Neural cell (in vitro differentiated cells): ENCODE data around the gene UBAC2. TPM values are rescaled to one million over a fixed set of nuclear protein-coding genes. Genes with fewer than 3 reads are reported as not detected.

ENCODE experiments used
- H2AFZ ChIP-seq: fragments of 200-600, 300-800 bp; sonication (generic), shearing (Covaris generic); 2 replicates; pipeline ENCODE4 v1.6.0; 2014; ENCODE audit warnings: low read depth, mild to moderate bottlenecking, antibody characterized with exemption, low read length, moderate library complexity
- H3F3A ChIP-seq: fragments of 200-600 bp; shearing (Covaris generic); 2 replicates; pipeline ENCODE4 v1.6.1; 2016; ENCODE audit warnings: mild to moderate bottlenecking, moderate library complexity, mixed read lengths, antibody characterized with exemption, low read length; ENCODE audit not compliant: insufficient read depth, poor library complexity, severe bottlenecking
- H3K27ac ChIP-seq: fragments of 200-600, 300-800 bp; sonication (generic), shearing (Covaris generic); 2 replicates; pipeline ENCODE4 v1.5.1; 2014; ENCODE audit warnings: mild to moderate bottlenecking, low read length, moderate library complexity
- H3K27me3 ChIP-seq: fragments of 300-800, 200-600 bp; sonication (generic), shearing (Covaris generic); 2 replicates; pipeline ENCODE4 v1.6.0; 2014; ENCODE audit warnings: mild to moderate bottlenecking, low read depth, low read length, moderate library complexity; ENCODE audit not compliant: insufficient read depth
- H3K36me3 ChIP-seq: fragments of 300-800, 200-600 bp; sonication (generic), shearing (Covaris generic); 2 replicates; pipeline ENCODE4 v1.5.1; 2014; ENCODE audit warnings: mild to moderate bottlenecking, antibody characterized with exemption, low read length, moderate library complexity; ENCODE audit not compliant: insufficient read depth
- H3K4me2 ChIP-seq: fragments of 300-800, 200-600 bp; sonication (generic), shearing (Covaris generic); 2 replicates; pipeline ENCODE4 v1.6.0; 2014; ENCODE audit warnings: mild to moderate bottlenecking, low read length
- H3K4me3 ChIP-seq: fragments of 300-800, 200-600 bp; sonication (generic), shearing (Covaris generic); 2 replicates; pipeline ENCODE4 v1.5.1; 2014; ENCODE audit warnings: mild to moderate bottlenecking, low read length, moderate library complexity
- H3K79me2 ChIP-seq: fragments of 200-600 bp; shearing (Covaris generic); replicated peaks from 2 replicates; pipeline ENCODE4 v1.6.0; 2014; ENCODE audit warnings: mild to moderate bottlenecking, low read length, moderate library complexity; ENCODE audit not compliant: insufficient read depth
- H3K9ac ChIP-seq: fragments of 300-800, 200-600 bp; sonication (generic), shearing (Covaris generic); 2 replicates; pipeline ENCODE4 v1.6.1; 2016; ENCODE audit warnings: mild to moderate bottlenecking, low read length, mixed read lengths
- H3K9me2 ChIP-seq: fragments of 200-600 bp; shearing (Covaris generic); 2 replicates; pipeline ENCODE4 v1.6.1; 2016; ENCODE audit warnings: mild to moderate bottlenecking, low read length, mixed read lengths; ENCODE audit not compliant: insufficient read depth
- H3K9me3 ChIP-seq: fragments of 200-600, 300-800 bp; sonication (generic), shearing (Covaris generic); 2 replicates; pipeline ENCODE4 v1.6.1; 2016; ENCODE audit warnings: mild to moderate bottlenecking, mixed run types, low read length, moderate library complexity, mixed read lengths
- H4K20me1 ChIP-seq: fragments of 200-600 bp; shearing (Covaris generic); 2 replicates; pipeline ENCODE4 v1.6.1; 2016; ENCODE audit warnings: mild to moderate bottlenecking, mixed run types; ENCODE audit not compliant: insufficient read depth
- CTCF ChIP-seq: fragments of 450-650 bp; IDR thresholded peaks from 2 replicates; pipeline ENCODE4 v1.5.1; 2014; ENCODE audit warnings: antibody characterized with exemption, mild to moderate bottlenecking, moderate library complexity; ENCODE audit not compliant: poor library complexity, severe bottlenecking
- EP300 ChIP-seq: fragments of 450-650 bp; conservative IDR thresholded peaks from 2 replicates; pipeline ENCODE4 v1.6.1; 2014; ENCODE audit warnings: antibody characterized with exemption, mild to moderate bottlenecking, moderate library complexity; ENCODE audit not compliant: poor library complexity, severe bottlenecking
- EZH2 ChIP-seq: fragments of 200-600, 300-800 bp; shearing (Covaris generic), sonication (generic); IDR thresholded peaks from 2 replicates; pipeline ENCODE4 v1.6.1; 2014; ENCODE audit warnings: antibody characterized with exemption, low read length, borderline replicate concordance, mild to moderate bottlenecking; ENCODE audit not compliant: insufficient read depth, poor library complexity, severe bottlenecking
- MXI1 ChIP-seq: fragments of 450-650 bp; conservative IDR thresholded peaks from 2 replicates; pipeline ENCODE4 v1.6.1; 2014; ENCODE audit warnings: antibody characterized with exemption, mild to moderate bottlenecking; ENCODE audit not compliant: poor library complexity, severe bottlenecking
- POLR2AphosphoS5 ChIP-seq: IDR thresholded peaks from 2 replicates; pipeline ENCODE4 v1.6.1; 2012
- RAD21 ChIP-seq: fragments of 450-650 bp; conservative IDR thresholded peaks from 2 replicates; pipeline ENCODE4 v1.6.1; 2014; ENCODE audit warnings: antibody characterized with exemption, mild to moderate bottlenecking, moderate library complexity
- REST ChIP-seq: IDR thresholded peaks from 2 replicates; pipeline ENCODE4 v1.6.1; 2012; ENCODE audit warnings: borderline replicate concordance
- SMC3 ChIP-seq: fragments of 450-650 bp; conservative IDR thresholded peaks from 2 replicates; pipeline ENCODE4 v1.6.1; 2014; ENCODE audit warnings: antibody characterized with exemption, mild to moderate bottlenecking, moderate library complexity; ENCODE audit not compliant: poor library complexity
- TAF1 ChIP-seq: IDR thresholded peaks from 2 replicates; pipeline ENCODE4 v1.6.1; 2012; ENCODE audit warnings: low read depth
- polyA plus RNA-seq: library from polyadenylated mRNA; depleted of rRNA; stranded (reverse); fragments of >200 nt; gene quantifications from 2 replicates; pipeline ENCODE4 v1.2.3, GENCODE V29; 2014

Gene UBAC2
- polyA plus RNA-seq, 1 donor from 2014 or later, result 56.9 TPM

- Histone ChIP-seq H2AFZ (no peak overlapping the region), H3K9me3 (no peaks in the 10 kb centered on the region)
Observed at GRCh38 chr13:99435116-99435515, 234.5 kb downstream of the UBAC2 start.

GRCh38 chr13:99435998-99436397 lies 235.3 kb downstream of the UBAC2 start:
- H3K9me3 ChIP-seq, result no peaks in the 10 kb centered on the region
- no peaks in the 10 kb centered on the region for H3K27me3 ChIP-seq
- no peak overlapping the region for H3K4me2 ChIP-seq
- no peak overlapping the region for H2AFZ ChIP-seq
- H3F3A ChIP-seq, result no peaks in the 10 kb centered on the region
- H4K20me1 ChIP-seq, result no peaks in the 10 kb centered on the region
- no peak overlapping the region for H3K4me3 ChIP-seq
- H3K9me2 ChIP-seq, result no peaks in the 10 kb centered on the region
- H3K36me3 ChIP-seq, result no peaks in the 10 kb centered on the region
- no peak overlapping the region for H3K27ac ChIP-seq
- no peak overlapping the region for H3K9ac ChIP-seq
- H3K79me2 ChIP-seq, result no peaks in the 10 kb centered on the region
- TF ChIP-seq REST (no peak), TAF1 (no peak), POLR2AphosphoS5 (no peak), CTCF (no peak), EZH2 (no peak), EP300 (no peak), RAD21 (no peak)

More at GRCh38 chr13:99435116-99435515, 234.5 kb downstream of the UBAC2 start:
- Histone ChIP-seq H4K20me1 (no peaks in the 10 kb centered on the region), H3K4me3 (no peak overlapping the region), H3F3A (no peaks in the 10 kb centered on the region), H3K9me2 (no peaks in the 10 kb centered on the region), H3K36me3 (no peaks in the 10 kb centered on the region), H3K27ac (no peak overlapping the region), H3K9ac (no peak overlapping the region), H3K4me2 (no peak overlapping the region), H3K79me2 (no peaks in the 10 kb centered on the region), H3K27me3 (no peaks in the 10 kb centered on the region)
- no peak for TF ChIP-seq MXI1
- TF ChIP-seq EZH2, result no peak
- TF ChIP-seq POLR2AphosphoS5, result no peak
- TF ChIP-seq SMC3, result no peak
- no peak for TF ChIP-seq REST
- no peak for TF ChIP-seq TAF1
- no peak for TF ChIP-seq RAD21
- no peak for TF ChIP-seq EP300
- no peak for TF ChIP-seq CTCF
